Subcutaneous adipose tissue (tissue), 4 donors: ENCODE results near the gene PFKL. TPM values are rescaled to one million over a fixed set of nuclear protein-coding genes. Genes with fewer than 3 reads are reported as not detected.

ENCODE experiments used
- total RNA-seq, 4 donors: library from RNA; depleted of rRNA; stranded (reverse); fragments of >200 nt; gene quantifications; one replicate each; pipeline ENCODE4 v1.1.0, GENCODE V29; 2016
- TF ChIP-seq, protein P1 (sequence below): fragments of 450-650 bp; IDR thresholded peaks from one replicate; pipeline ENCODE4 v1.5.1; 2016; ENCODE audit warnings: low read depth, mild to moderate bottlenecking, control low read depth, antibody characterized with exemption, moderate library complexity

Gene PFKL
- total RNA-seq, 4 donors from 2014 or later = 51.0 to 177 (median 77.3) TPM

DNA sequence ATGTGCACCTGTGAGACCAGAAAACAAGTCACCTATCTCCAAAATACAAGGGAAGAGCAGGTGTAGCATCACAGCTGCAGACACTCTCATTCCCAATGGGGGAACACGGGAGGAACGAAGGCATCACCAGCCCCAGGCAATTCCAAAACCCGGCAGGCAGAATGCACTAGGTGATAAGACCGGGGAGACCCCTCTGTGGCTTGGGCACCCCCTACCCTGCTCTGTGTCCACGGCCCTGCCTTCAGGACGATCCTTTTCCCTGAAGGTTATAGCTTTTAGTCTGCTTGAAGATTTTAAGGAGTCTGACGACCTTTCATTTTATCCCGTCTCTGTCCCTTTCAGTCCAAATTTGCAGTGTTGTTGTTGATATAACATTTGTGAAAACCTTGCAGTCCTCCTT lies 72.8 kb downstream of the PFKL start:
- TF ChIP-seq, protein P1, sequence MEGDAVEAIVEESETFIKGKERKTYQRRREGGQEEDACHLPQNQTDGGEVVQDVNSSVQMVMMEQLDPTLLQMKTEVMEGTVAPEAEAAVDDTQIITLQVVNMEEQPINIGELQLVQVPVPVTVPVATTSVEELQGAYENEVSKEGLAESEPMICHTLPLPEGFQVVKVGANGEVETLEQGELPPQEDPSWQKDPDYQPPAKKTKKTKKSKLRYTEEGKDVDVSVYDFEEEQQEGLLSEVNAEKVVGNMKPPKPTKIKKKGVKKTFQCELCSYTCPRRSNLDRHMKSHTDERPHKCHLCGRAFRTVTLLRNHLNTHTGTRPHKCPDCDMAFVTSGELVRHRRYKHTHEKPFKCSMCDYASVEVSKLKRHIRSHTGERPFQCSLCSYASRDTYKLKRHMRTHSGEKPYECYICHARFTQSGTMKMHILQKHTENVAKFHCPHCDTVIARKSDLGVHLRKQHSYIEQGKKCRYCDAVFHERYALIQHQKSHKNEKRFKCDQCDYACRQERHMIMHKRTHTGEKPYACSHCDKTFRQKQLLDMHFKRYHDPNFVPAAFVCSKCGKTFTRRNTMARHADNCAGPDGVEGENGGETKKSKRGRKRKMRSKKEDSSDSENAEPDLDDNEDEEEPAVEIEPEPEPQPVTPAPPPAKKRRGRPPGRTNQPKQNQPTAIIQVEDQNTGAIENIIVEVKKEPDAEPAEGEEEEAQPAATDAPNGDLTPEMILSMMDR = no peak

DNA sequence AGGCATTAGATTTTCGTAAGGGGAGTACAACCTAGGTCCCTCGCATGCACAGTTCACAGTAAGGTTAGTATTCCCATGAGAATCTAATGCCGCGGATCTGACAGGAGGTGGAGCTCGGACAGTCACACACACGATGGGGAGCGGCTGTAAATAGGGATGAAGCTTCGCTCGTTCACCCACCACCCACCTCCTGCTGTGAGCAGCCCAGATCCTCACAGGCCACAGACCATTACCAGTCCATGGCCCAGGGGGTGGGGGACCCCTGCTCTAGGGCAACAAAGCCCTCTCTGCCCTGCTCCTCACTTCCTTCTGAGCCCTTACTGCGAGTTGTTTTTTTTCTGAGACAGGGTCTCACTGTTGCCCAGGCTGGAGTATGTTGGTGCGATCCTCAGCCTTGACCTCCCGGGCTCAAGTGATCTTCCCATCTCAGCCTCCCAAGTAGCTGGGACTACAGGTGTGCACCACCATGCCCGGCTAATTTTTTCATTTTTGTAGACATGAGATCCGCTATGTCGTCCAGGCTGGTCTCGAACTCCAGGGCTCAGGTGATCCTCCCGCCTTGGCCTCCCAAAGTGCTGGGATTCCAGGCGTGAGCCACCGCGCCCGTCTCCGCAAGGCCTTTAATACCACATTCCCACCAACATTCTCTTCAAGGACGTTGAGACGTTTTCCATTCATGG lies 74.9 kb downstream of the PFKL start:
- TF ChIP-seq, protein P1 = no peak

DNA sequence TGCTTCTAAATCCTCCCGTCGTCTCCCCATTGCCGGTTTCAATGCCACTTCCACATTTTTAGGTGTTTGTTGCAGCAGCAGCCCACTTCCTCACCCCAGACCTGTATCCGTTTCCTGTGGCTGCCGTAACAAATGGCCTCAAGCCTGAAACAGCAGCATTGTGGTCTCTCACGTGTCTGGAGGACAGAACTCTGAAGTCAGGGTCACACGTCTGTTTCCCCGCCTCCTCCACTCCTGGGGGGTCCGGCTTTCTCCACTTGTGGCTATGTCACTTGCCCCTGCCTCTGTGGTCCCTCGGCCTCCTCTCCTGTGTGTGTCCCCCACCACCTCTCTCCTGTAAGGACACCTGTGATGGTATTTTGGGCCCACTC lies 75.4 kb downstream of the PFKL start:
- TF ChIP-seq, protein P1 = no peak

DNA sequence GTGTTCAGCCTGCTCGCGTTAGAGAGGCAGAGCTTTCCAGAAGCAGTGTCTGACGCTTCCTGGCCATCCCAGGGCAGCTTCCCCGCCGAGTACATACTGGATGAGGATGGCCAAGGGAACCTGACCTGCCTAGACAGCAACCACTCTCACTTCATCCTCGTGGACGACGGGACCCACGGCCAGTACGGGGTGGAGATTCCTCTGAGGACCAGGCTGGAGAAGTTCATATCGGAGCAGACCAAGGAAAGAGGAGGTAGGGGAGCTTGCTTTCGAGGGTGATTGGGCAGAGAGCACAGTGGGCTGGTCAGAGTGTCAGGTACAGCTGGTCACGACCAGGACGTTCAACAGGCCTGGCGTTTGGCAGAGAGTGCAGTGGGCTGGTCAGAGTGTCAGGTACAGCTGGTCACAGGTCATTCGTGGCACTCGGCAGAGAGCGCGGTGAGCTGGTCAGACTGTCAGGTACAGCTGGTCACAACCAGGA lies 75.9 kb downstream of the PFKL start:
- TF ChIP-seq, protein P1 = no peak

DNA sequence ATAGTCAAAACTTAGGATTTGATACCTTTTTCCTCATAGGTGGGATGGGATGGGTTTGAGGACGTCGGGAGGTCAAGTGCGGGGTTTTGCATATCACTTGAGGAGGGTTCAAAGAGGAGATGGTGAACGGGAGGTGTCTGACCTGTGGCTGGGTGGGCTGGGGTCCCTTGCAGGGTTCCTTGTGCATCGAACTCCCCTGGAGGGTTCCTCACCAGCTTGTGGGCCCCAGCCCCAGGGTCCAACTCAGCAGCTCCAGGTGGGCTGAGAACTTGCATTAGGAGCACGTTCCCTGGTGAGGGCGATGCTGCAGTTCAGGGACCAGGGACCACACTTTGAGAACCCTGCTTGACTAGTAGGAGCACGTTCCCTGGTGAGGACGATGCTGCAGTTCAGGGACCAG lies 76.8 kb downstream of the PFKL start:
- TF ChIP-seq, protein P1 = no peak

Other genes starting within 250 kb of the PFKL start
- gene PWP2, start 192.7 kb upstream of the PFKL start, total RNA-seq = 10 to 100 TPM in 2 of 4 donors, 1 to 10 TPM in 2; 3.9 to 13.4 (median 9.4) TPM
- gene GATD3, start 166.4 kb upstream of the PFKL start, total RNA-seq = 10 to 100 TPM in 3 of 4 donors, 1 to 10 TPM in 1; 5.6 to 97.2 (median 16.4) TPM
- 1 to 10 TPM; 1.3 to 2.4 (median 1.7) TPM for gene ICOSLG, start 59.1 kb upstream of the PFKL start, total RNA-seq
- not detected for gene DNMT3L, start 38.2 kb upstream of the PFKL start, total RNA-seq
- not detected for gene AIRE, start 14.2 kb upstream of the PFKL start, total RNA-seq
- gene CFAP410, start 39.3 kb downstream of the PFKL start, total RNA-seq = 10 to 100 TPM in 3 of 4 donors, 1 to 10 TPM in 1; 9.1 to 56.7 (median 23.1) TPM
- gene TRPM2, start 53.6 kb downstream of the PFKL start, total RNA-seq = 1 to 10 TPM; 2.9 to 7.0 (median 6.1) TPM
- gene LRRC3, start 155.5 kb downstream of the PFKL start, total RNA-seq = 1 to 10 TPM in 3 of 4 donors, under 1 TPM in 1; 0.98 to 4.2 (median 3.0) TPM
- not detected for gene KRTAP10-1, start 240.1 kb downstream of the PFKL start, total RNA-seq